Progenitor cell of endocrine pancreas (in vitro differentiated cells): ENCODE data around the gene STK33. TPM values are rescaled to one million over a fixed set of nuclear protein-coding genes. Genes with fewer than 3 reads are reported as not detected.

Experiments
- DNase-seq: peaks from one replicate; pipeline ENCODE4 v3.0.0; 2021; ENCODE audit warnings: low spot score; ENCODE audit not compliant: unreplicated experiment
- H3K27ac Mint-ChIP-seq: 2 replicates; pipeline ENCODE4 v1.8.0; 2021; ENCODE audit warnings: mild to moderate bottlenecking, moderate library complexity, mixed read lengths
- H3K27me3 Mint-ChIP-seq: 2 replicates; pipeline ENCODE4 v1.8.0; 2021; ENCODE audit warnings: mixed read lengths
- H3K36me3 Mint-ChIP-seq: 2 replicates; pipeline ENCODE4 v1.8.0; 2022; ENCODE audit warnings: mixed read lengths; ENCODE audit not compliant: insufficient read depth
- H3K4me1 Mint-ChIP-seq: 2 replicates; pipeline ENCODE4 v1.8.0; 2021; ENCODE audit warnings: low read depth, mixed read lengths
- H3K4me3 Mint-ChIP-seq: 2 replicates; pipeline ENCODE4 v1.8.0; 2021; ENCODE audit warnings: low read depth, mild to moderate bottlenecking, moderate library complexity, mixed read lengths
- H3K9me3 Mint-ChIP-seq: 2 replicates; pipeline ENCODE4 v1.8.0; 2021; ENCODE audit warnings: low read depth, mixed read lengths
- total RNA-seq: library from RNA; stranded (reverse); gene quantifications from 2 replicates; pipeline ENCODE4 v1.2.1, GENCODE V29; 2021
- TF ChIP-seq, protein P1 (sequence below): fragments of 200-600 bp; sonication (generic); IDR thresholded peaks from one replicate; pipeline ENCODE4 v1.5.0; 2021; ENCODE audit warnings: antibody characterized with exemption, mild to moderate bottlenecking; ENCODE audit not compliant: unreplicated experiment

The STK33 gene
- total RNA-seq, 1 donor from 2014 or later, result 23.4 TPM

GRCh38 chr11:8567602-8568198 is 26.3 kb downstream of the STK33 start:
- Mint-ChIP-seq H3K27me3 (no peaks in the 10 kb centered on the region), H3K36me3 (no peaks in the 10 kb centered on the region), H3K4me3 (no peak overlapping the region), H3K9me3 (no peaks in the 10 kb centered on the region), H3K27ac (no peak overlapping the region), H3K4me1 (peaks cover 4% of the 10 kb centered on the region)
- TF ChIP-seq, protein P1, sequence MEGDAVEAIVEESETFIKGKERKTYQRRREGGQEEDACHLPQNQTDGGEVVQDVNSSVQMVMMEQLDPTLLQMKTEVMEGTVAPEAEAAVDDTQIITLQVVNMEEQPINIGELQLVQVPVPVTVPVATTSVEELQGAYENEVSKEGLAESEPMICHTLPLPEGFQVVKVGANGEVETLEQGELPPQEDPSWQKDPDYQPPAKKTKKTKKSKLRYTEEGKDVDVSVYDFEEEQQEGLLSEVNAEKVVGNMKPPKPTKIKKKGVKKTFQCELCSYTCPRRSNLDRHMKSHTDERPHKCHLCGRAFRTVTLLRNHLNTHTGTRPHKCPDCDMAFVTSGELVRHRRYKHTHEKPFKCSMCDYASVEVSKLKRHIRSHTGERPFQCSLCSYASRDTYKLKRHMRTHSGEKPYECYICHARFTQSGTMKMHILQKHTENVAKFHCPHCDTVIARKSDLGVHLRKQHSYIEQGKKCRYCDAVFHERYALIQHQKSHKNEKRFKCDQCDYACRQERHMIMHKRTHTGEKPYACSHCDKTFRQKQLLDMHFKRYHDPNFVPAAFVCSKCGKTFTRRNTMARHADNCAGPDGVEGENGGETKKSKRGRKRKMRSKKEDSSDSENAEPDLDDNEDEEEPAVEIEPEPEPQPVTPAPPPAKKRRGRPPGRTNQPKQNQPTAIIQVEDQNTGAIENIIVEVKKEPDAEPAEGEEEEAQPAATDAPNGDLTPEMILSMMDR, result no peak
- DNase-seq, result no peak

DNA sequence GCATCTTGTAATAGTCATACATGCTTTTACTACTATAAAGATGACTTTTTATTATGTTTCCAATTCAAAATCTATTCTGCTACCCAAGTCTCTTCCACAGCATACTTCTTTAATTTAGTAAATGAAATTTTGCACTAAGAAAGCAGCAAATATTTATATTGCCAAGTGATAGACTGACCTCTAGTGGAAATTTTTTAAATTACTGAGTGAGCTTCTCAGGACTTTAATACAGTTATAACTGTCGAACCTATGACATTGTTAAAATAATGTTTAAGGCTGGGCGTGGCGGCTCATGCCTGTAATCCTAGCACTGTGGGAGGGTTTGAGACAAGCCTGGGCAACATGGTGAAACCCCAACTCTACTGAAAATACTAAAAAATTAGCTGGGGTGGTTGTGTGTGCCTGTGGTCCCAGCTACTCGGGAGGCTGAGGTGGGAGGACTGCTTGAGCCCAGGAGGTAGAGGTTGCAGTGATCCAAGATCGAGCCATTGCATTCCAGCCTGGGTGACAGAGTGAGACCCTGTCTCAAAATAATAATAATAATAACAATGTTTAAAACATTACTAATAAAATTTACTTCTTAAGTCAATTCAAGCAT is 27.3 kb downstream of the STK33 start:
- TF ChIP-seq, protein P1, result peak; percentile 78
- Mint-ChIP-seq H3K27ac (no peak overlapping the region), H3K4me3 (no peak overlapping the region), H3K4me1 (peaks cover 4% of the 10 kb centered on the region), H3K27me3 (no peaks in the 10 kb centered on the region), H3K9me3 (peaks cover 7% of the 10 kb centered on the region), H3K36me3 (peaks cover 2% of the 10 kb centered on the region)
- no peak for DNase-seq

DNA sequence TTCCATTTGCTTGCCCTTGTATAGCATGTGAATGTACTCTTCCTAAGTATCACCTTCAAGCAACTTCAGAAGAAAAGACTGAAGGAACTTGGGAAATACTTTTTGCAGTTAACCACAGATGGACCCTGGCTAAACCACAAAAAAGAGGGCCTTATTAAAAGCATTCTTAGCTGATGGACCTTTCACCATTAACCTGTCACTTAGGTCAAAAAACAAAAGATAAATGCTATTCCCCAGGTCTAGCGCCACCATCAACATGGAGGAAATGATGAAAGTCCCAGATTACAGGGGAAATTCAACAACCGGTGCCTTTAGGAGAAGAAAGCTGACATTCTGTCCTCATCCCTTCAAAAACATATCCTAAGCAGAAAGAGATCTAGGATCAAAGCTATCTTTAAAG is 29.5 kb downstream of the STK33 start:
- H3K27me3 Mint-ChIP-seq, result no peaks in the 10 kb centered on the region
- no peak overlapping the region for H3K27ac Mint-ChIP-seq
- H3K4me1 Mint-ChIP-seq, result peaks cover 4% of the 10 kb centered on the region
- TF ChIP-seq, protein P1, result no peak
- no peak for DNase-seq
- no peak overlapping the region for H3K4me3 Mint-ChIP-seq
- H3K9me3 Mint-ChIP-seq, result peaks cover 15% of the 10 kb centered on the region
- peaks cover 3% of the 10 kb centered on the region for H3K36me3 Mint-ChIP-seq

GRCh38 chr11:8561461-8561860 is 32.6 kb downstream of the STK33 start:
- peaks cover 4% of the 10 kb centered on the region for H3K4me1 Mint-ChIP-seq
- H3K27ac Mint-ChIP-seq, result no peak overlapping the region
- TF ChIP-seq, protein P1, result no peak
- no peak overlapping the region for H3K4me3 Mint-ChIP-seq
- H3K36me3 Mint-ChIP-seq, result peaks cover 3% of the 10 kb centered on the region
- H3K27me3 Mint-ChIP-seq, result no peaks in the 10 kb centered on the region
- peaks cover 15% of the 10 kb centered on the region for H3K9me3 Mint-ChIP-seq
- DNase-seq, result no peak

DNA sequence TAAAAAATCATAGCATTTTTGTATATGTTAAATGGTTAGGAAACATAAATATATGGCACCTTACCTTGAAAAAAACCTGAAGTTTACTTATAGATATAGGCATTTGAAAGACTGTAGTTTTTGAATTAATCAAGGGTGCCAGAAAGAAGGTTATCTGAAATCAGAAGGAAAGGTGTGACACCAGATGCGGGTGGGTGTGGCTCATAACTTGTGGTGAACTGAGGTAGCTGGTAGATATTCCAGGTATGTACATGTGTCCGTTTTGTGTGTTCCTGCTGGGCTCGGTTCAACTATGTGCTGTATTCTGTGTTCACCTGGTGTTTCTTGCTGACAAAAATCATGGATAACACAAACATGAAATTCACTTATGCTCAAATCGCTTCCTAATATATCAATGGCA is 35.6 kb downstream of the STK33 start:
- peaks cover 3% of the 10 kb centered on the region for H3K36me3 Mint-ChIP-seq
- no peaks in the 10 kb centered on the region for H3K27me3 Mint-ChIP-seq
- H3K4me1 Mint-ChIP-seq, result no peaks in the 10 kb centered on the region
- peaks cover 15% of the 10 kb centered on the region for H3K9me3 Mint-ChIP-seq
- H3K4me3 Mint-ChIP-seq, result no peak overlapping the region
- no peak overlapping the region for H3K27ac Mint-ChIP-seq
- TF ChIP-seq, protein P1, result no peak
- DNase-seq, result no peak
